Memory B cell (primary cell): Measurements from ENCODE around the gene SMDT1.
"Not testable (repeated sequence)": the region's sequence is repeated elsewhere in the genome, so short reads cannot be mapped to it uniquely, and the experiment has no call there.

Source experiments
- ATAC-seq: fragments of 150-1000 bp; cut with Tn5 transposase; 2 replicates; pipeline ENCODE4 v1.10.0; 2021; ENCODE audit warnings: low read depth, mild to moderate bottlenecking, moderate library complexity
- DNase-seq, 2 donors: peaks; one replicate each; pipeline ENCODE4 v3.0.0; 2022; ENCODE audit warnings: low spot score in 2 of 2
- H3K27ac Mint-ChIP-seq: one replicate; pipeline ENCODE4 v1.8.0; 2022; ENCODE audit warnings: mild to moderate bottlenecking, moderate library complexity, mixed read lengths
- H3K27me3 Mint-ChIP-seq: one replicate; pipeline ENCODE4 v1.8.0; 2022; ENCODE audit warnings: mixed read lengths
- H3K36me3 Mint-ChIP-seq: one replicate; pipeline ENCODE4 v1.8.0; 2022; ENCODE audit warnings: mild to moderate bottlenecking, mixed read lengths
- H3K4me1 Mint-ChIP-seq: one replicate; pipeline ENCODE4 v1.8.0; 2022; ENCODE audit warnings: mixed read lengths
- H3K4me3 Mint-ChIP-seq: one replicate; pipeline ENCODE4 v1.8.0; 2022; ENCODE audit warnings: mild to moderate bottlenecking, moderate library complexity, mixed read lengths
- H3K9me3 Mint-ChIP-seq: one replicate; pipeline ENCODE4 v1.8.0; 2022; ENCODE audit warnings: mixed read lengths

Gene SMDT1

DNA sequence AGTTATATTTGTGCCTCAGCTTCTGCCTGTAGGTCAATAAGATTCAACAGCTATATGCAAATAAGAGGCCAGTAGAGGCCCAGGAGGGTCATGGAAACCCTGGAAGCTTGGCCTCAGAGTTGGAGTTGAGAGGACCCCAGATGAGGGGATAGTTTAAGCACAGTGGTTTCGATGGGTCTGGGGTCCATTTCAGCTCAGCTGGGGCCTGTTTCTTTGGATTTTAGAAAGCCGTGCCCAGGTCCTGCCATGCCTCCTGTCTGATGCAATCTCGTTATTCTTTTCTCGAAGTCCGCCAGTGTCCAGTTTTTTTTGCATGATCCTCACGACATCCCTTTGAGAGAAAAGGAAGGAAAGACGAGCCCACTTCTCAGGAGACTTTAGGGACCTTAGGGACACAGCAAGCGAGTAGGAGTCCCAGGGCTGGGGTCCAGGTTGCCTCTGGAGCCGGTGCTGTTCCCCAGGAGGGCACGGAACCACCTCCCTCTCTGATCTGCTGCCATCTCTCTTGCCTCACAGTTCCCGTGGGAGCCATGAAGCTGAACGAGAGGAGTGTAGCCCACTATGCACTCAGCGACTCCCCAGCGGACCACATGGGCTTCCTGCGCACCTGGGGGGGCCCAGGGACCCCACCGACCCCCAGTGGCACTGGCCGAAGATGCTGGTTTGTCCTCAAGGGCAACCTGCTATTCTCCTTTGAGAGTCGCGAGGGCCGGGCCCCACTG is 2.6 kb upstream of the SMDT1 start:
- DNase-seq (no peak), ATAC-seq (no peak)
- H3K4me1 Mint-ChIP-seq = peaks cover 17% of the 10 kb centered on the region
- H3K36me3 Mint-ChIP-seq = peaks cover 3% of the 10 kb centered on the region
- H3K9me3 Mint-ChIP-seq = no peaks in the 10 kb centered on the region
- no peak overlapping the region for H3K4me3 Mint-ChIP-seq
- H3K27ac Mint-ChIP-seq = no peak overlapping the region
- no peaks in the 10 kb centered on the region for H3K27me3 Mint-ChIP-seq

DNA sequence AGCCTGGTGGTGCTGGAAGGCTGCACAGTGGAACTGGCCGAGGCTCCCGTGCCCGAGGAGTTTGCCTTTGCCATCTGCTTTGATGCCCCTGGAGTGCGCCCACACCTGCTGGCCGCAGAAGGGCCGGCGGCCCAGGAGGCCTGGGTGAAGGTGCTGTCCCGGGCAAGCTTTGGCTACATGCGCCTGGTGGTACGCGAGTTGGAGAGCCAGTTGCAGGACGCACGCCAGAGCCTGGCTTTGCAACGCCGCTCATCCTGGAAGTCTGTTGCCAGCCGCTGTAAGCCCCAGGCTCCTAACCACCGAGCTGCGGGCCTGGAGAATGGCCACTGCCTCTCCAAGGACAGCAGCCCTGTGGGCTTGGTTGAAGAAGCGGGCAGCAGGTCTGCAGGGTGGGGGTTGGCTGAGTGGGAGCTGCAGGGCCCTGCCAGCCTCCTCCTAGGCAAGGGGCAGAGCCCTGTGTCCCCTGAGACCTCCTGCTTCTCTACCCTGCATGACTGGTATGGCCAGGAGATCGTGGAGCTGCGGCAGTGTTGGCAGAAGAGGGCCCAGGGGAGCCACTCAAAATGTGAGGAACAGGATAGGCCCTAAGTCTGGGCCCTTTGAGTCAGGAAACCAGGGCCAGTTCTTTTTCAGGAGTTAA is 1.9 kb upstream of the SMDT1 start:
- Mint-ChIP-seq H3K4me3 (peak overlapping the region; percentile 29), H3K4me1 (peaks cover 20% of the 10 kb centered on the region), H3K27me3 (no peaks in the 10 kb centered on the region), H3K36me3 (peaks cover 6% of the 10 kb centered on the region), H3K9me3 (no peaks in the 10 kb centered on the region), H3K27ac (no peak overlapping the region)
- ATAC-seq (no peak), DNase-seq (no peak)

DNA sequence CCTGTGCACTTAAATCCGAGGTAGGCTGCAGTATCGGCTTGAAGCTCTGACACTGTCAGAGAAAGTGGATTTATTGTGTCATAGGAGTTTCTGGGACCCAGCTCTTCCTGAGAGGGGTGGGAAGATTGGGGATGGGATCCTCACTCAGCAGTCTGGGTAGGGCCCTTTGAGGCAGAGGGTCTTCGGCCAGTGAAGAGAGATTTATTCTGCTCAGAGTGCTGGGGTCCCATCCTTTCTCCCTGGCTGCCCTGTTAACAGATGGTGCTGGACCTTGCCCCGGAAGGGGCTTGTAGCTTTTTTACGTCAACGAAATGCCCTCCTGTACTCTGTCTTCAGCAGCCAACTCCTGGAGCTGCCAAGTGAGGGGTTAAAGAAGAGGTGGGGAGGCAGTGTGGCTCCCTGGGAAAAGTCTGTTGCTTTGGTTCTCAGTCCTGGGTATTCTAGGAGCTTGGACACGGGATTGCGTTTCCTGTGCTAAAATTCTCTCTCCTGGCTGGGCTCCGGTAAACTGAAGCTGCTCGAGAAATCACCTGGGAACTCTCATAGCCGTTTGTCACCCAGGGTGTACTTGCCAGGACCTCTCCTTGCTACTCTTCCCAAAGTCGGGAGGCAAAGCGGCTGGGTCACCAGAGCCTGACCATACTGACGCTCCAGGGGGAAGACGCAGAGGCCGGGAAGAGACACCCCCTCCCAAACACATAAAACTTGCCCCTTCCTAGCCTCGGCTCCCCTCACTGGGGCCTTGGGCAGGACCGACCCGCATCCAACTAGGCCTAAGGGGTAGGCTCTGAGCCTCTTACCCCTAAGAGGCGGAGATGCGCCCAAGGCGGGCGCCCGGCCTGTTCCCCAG is 806 bp upstream of the SMDT1 start:
- H3K27ac Mint-ChIP-seq = peak overlapping the region; percentile 94
- no peak for ATAC-seq

DNA sequence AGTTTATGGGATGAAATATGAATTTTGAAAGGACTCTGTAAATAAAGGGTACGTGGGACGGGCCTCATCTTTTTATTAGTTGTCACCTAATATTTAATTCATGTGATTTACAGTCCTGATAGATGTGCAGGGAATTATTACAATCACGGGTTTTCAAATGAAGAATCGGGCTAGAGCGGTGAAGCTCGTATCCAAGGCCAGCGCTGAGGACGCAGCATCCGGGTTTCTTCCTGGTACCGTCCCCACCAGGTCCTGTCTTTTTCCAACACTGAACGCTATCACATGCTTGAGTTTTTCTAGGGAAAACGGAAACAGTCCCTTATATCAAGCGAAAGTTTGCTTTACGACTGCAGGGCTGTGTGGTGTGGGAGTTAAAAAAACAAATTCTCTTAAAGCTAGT is 787 bp downstream of the SMDT1 start:
- Mint-ChIP-seq H3K36me3 (peaks cover 11% of the 10 kb centered on the region), H3K4me3 (peak overlapping the region; percentile 92), H3K27ac (peak overlapping the region; percentile 94), H3K9me3 (no peaks in the 10 kb centered on the region), H3K27me3 (no peaks in the 10 kb centered on the region), H3K4me1 (peaks cover 13% of the 10 kb centered on the region)
- DNase-seq (no peak), ATAC-seq (no peak)

More for the DNA sequence above, 806 bp upstream of the SMDT1 start:
- Mint-ChIP-seq H3K36me3 (peaks cover 8% of the 10 kb centered on the region), H3K27me3 (no peaks in the 10 kb centered on the region), H3K4me1 (peaks cover 17% of the 10 kb centered on the region), H3K4me3 (peak overlapping the region; percentile 92), H3K9me3 (no peaks in the 10 kb centered on the region)
- no peak for DNase-seq

DNA sequence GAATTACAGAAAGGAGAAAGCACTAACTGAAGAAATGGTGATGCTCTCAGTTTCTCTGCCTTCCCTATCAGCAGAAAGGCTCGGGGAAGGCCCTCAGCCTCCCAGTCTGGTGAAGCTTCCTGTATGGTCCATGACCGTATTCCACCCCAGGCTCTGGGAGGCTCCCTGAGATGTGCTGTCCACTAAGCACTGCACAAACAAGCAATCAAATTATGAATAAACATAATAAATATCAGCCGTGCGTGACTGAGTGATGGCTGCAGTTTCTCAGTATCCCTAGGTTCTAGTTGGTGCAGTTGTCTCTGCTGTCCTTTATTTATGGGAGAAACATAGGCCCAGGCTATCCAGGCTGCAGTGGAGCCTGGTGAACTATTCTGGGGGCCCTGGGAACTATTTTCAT is 3.6 kb downstream of the SMDT1 start:
- H3K27me3 Mint-ChIP-seq = no peaks in the 10 kb centered on the region
- no peak overlapping the region for H3K4me3 Mint-ChIP-seq
- DNase-seq = no peak
- no peak for ATAC-seq
- no peaks in the 10 kb centered on the region for H3K9me3 Mint-ChIP-seq
- H3K27ac Mint-ChIP-seq = no peak overlapping the region
- H3K36me3 Mint-ChIP-seq = peaks cover 18% of the 10 kb centered on the region
- H3K4me1 Mint-ChIP-seq = peaks cover 13% of the 10 kb centered on the region

DNA sequence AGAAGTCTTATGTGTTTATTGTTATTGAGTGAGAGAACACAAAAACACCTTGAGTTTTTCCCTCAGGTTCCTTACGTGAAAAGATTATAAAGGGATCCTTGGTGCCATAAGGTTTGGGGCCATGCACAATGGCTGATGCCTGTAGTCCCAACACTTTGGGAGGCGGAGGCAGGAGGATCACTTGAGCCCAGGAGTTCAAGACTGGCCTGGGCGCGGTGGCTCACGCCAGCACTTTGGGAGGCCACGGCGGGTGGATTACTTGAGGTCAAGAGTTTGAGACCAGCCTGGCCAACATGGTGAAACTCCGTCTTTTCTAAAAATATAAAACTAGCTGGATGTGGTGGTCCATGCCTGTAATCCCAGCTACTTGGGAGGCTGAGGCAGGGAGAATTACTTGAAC is 5.4 kb downstream of the SMDT1 start:
- Mint-ChIP-seq H3K36me3 (peaks cover 18% of the 10 kb centered on the region), H3K4me1 (peaks cover 16% of the 10 kb centered on the region), H3K4me3 (no peak overlapping the region), H3K27ac (no peak overlapping the region), H3K9me3 (no peaks in the 10 kb centered on the region), H3K27me3 (no peaks in the 10 kb centered on the region)
- no peak for DNase-seq
- ATAC-seq = no peak

DNA sequence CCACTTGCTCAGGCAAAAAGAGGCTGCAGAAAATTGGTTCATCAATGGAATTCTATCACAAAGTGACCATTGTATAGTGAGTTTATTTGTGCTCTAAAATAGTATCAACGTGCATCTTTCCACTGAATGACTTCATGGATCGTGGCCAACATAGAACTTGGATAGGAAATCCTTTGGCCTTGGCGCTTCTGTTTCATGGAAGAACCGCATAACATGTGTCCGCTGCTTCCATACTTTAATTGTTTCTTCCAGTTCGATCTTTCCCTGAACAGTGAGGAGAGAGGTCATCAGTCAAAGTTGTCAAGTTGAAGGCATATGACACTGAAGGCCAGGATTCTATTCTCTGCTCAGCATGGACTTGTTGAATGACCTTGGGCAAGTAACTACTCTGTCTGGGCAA is 6.6 kb downstream of the SMDT1 start:
- no peak for ATAC-seq
- H3K4me3 Mint-ChIP-seq = no peak overlapping the region
- H3K9me3 Mint-ChIP-seq = no peaks in the 10 kb centered on the region
- no peak for DNase-seq
- no peak overlapping the region for H3K27ac Mint-ChIP-seq
- peaks cover 18% of the 10 kb centered on the region for H3K36me3 Mint-ChIP-seq
- no peaks in the 10 kb centered on the region for H3K27me3 Mint-ChIP-seq
- H3K4me1 Mint-ChIP-seq = peaks cover 16% of the 10 kb centered on the region

DNA sequence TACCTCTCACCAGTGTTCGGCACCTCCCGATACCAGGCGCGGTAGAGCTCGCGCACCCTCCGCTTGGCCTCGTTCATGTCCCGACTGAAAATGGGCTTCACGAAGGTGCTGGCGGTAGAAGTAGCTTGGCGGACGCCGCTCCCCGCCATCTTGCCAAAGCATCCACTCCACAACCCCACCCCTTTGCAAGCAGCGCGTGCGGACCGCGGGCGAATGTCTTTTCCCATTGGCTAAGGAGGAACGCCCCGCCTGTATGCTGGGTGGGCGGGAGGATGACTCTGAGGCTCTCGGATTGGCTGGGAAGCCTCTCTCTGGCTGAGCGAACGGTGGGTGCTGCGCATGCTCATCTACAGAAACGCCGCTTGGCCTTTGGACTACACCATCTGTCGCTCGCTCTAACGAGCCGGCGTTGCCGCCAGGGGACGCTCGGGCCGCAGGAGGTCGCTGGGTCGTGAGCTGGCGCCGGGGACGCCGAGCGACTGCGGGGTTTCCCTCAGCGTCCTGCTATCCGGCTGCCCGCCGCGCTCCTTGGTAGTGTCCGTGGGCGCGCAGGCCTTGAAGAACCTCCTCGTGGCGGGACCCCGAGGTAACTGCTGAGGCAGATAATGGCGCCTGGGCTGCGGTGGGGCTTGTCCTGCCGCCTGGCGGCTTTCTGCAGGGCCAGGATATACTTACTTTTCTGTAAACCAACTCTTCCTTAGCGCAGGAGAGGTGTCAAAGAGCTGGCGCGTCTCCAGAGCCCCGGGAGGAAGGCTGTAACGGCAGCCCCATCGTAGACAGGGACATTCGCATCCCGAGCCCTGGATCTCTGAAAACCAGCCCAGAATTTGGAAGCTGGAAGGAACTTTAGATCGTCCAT is 11.3 kb downstream of the SMDT1 start, which contains the start of gene NDUFA6:
Gene NDUFA6 (minus strand): TSS at position 177 of the 859 bp plus-strand sequence. CDS start 28 bp downstream, at position 149.
- DNase-seq (peak; percentile 96 to 97), ATAC-seq (peak; percentile 83)
- Mint-ChIP-seq H3K4me1 (peaks cover 16% of the 10 kb centered on the region), H3K27me3 (no peaks in the 10 kb centered on the region), H3K27ac (peak within 1 kb of the TSS; percentile 95), H3K4me3 (peak within 1 kb of the TSS; percentile 96), H3K36me3 (peaks cover 4% of the 10 kb centered on the region), H3K9me3 (no peaks in the 10 kb centered on the region)

DNA sequence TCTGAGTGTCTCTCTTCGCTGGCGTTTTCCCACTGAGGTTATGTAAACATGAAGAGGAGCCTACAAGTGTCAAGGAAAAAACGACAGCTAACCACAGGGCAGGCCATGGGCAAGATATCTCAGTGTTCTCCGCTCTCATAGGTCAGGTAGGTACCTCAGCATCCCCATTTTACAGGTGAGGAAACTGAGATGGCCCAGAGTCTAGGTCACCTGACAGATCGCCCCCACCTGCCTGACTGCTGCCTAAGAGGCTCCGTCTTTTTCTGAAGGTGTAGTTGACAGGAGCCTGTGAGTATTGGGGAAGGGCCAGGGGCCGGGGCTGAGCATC is 11.9 kb downstream of the SMDT1 start:
- Mint-ChIP-seq H3K36me3 (peaks cover 3% of the 10 kb centered on the region), H3K4me3 (peak overlapping the region; percentile 96), H3K9me3 (no peaks in the 10 kb centered on the region), H3K4me1 (peaks cover 16% of the 10 kb centered on the region), H3K27me3 (no peaks in the 10 kb centered on the region), H3K27ac (peak overlapping the region; percentile 95)
- no peak for ATAC-seq
- DNase-seq = no peak

DNA sequence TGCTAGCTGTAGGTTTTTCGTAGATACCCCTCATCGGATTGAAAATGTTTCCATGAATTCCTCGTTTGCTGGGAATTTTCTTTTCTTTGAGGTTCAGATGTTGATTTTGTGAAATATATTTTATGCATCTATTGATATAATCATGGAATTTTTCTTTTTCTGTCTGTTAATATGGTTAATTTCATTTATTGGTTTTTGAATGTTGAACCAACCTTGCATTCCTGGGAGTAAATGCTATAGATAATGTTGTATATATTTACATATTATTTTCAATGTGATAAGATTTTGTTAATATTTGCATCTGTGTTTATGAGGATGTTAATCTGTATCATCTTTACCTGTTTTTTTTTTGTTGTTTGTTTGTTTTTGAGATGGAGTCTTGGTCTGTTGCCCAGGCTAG is 21.7 kb downstream of the SMDT1 start:
- no peak overlapping the region for H3K27ac Mint-ChIP-seq
- ATAC-seq (no peak), DNase-seq (no peak)
- H3K4me3 Mint-ChIP-seq = no peak overlapping the region
- peaks cover 12% of the 10 kb centered on the region for H3K9me3 Mint-ChIP-seq
- H3K36me3 Mint-ChIP-seq = peaks cover 30% of the 10 kb centered on the region
- no peaks in the 10 kb centered on the region for H3K27me3 Mint-ChIP-seq
- no peaks in the 10 kb centered on the region for H3K4me1 Mint-ChIP-seq

DNA sequence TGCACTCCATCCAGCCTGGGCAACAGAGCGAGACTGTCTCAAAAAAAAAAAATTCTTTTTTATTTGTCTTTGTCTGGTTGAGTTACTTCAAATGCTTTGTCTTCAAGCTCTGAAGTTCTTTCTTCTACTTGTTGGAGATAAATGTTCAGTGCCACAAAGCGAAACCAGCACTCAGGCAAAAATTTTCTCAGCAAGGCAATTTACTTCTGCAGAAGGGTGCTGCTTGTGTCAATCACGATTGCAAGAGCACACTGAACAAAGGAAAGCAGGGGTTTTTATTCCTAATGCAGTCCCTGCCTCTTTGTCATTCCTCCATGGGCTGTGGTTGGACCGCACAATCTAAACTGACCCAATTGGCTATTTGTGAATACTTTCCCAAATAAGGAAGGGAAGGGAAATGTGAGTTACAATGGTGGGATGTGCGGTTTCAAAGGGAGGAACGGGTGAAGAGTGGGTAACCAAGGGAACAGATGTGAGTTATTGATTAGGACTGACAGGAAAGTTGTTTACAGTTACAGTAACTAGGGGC is 24.9 kb downstream of the SMDT1 start:
- not testable (repeated sequence) for H3K27me3 Mint-ChIP-seq, ATAC-seq, H3K27ac Mint-ChIP-seq, H3K4me3 Mint-ChIP-seq, DNase-seq, H3K4me1 Mint-ChIP-seq
- H3K36me3 Mint-ChIP-seq = peaks cover 24% of the 10 kb centered on the region
- H3K9me3 Mint-ChIP-seq = peaks cover 11% of the 10 kb centered on the region

DNA sequence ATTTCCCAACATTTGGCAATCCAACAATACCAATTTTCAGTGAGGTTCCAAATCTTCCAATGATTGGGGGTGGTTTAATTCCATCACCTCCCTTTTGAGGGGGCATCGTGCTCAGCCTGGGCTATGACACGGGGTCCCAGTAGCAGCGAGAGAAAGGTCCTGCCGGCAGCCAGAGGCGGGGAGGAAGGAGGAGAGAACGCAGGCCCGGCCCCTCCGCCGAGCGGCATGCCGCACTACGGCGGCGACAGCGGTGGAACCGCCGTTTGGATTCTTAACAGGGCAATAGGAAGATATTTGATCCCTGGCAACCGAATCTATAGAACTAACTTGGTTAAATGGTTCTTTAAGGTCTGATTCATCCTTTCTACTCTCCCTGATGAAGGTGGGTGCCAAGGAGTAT is 29.3 kb downstream of the SMDT1 start:
- H3K4me1 Mint-ChIP-seq = no peaks in the 10 kb centered on the region
- no peaks in the 10 kb centered on the region for H3K27me3 Mint-ChIP-seq
- H3K36me3 Mint-ChIP-seq = peaks cover 11% of the 10 kb centered on the region
- peaks cover 8% of the 10 kb centered on the region for H3K9me3 Mint-ChIP-seq
- no peak overlapping the region for H3K4me3 Mint-ChIP-seq
- DNase-seq (no peak), ATAC-seq (no peak)
- H3K27ac Mint-ChIP-seq = no peak overlapping the region

DNA sequence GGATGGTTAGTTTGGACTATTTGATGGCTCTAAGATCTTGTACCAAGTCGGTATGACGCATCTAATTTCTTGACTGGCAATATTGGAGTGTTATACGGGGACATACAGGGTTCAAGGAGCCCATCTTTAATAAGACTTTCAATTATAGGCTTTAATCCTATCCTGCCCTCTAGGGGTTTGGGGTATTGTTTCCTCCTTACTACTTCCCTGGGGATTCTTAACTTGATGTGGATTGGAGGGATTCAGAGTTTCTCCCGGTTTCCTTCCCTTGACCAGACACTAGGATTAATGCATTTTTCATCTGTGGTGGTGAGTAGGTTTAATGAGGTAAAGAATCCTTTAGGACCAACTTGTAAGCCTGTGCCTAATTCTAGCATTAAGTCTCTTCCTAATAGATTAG is 32.3 kb downstream of the SMDT1 start:
- peaks cover 6% of the 10 kb centered on the region for H3K9me3 Mint-ChIP-seq
- no peak for ATAC-seq
- no peak for DNase-seq
- no peaks in the 10 kb centered on the region for H3K27me3 Mint-ChIP-seq
- H3K36me3 Mint-ChIP-seq = peaks cover 11% of the 10 kb centered on the region
- no peaks in the 10 kb centered on the region for H3K4me1 Mint-ChIP-seq
- H3K4me3 Mint-ChIP-seq = no peak overlapping the region
- no peak overlapping the region for H3K27ac Mint-ChIP-seq
